SU-DHL-6 (cell line): ENCODE results near the gene FBXO47.

Experiments used
- CTCF ChIP-seq: fragments of 200-600 bp; sonication (generic); IDR thresholded peaks from one replicate; pipeline ENCODE4 v1.5.1; 2017; ENCODE audit warnings: antibody characterized with exemption, mild to moderate bottlenecking, low read length, moderate library complexity; ENCODE audit not compliant: insufficient read depth, poor library complexity, severe bottlenecking
- EZH2phosphoT487 ChIP-seq: fragments of 200-600 bp; sonication (generic), shearing (Covaris generic); conservative IDR thresholded peaks from 2 replicates; pipeline ENCODE4 v1.6.1; 2018; ENCODE audit warnings: mild to moderate bottlenecking, antibody characterized with exemption, low read length, moderate library complexity, mixed read lengths

GRCh38 chr17:38996660-38997337, 29.6 kb upstream of the FBXO47 start:
- no peak for TF ChIP-seq CTCF
- TF ChIP-seq EZH2phosphoT487: no peak
